Spleen (tissue), 7 donors: Measurements from ENCODE around the gene UGT8.

Experiments
- POLR2A ChIP-seq, 3 donors: fragments of 450-650 bp; IDR thresholded peaks; one replicate each; pipeline ENCODE4 v1.5.1; 2017; ENCODE audit warnings: antibody characterized with exemption in 3 of 3, mild to moderate bottlenecking in 1 of 3
- POLR2AphosphoS5 ChIP-seq, 3 donors: sonication (generic); formaldehyde crosslinking; IDR thresholded peaks; one replicate each; pipeline ENCODE4 v1.5.1; 2017; ENCODE audit warnings: antibody characterized with exemption in 3 of 3
- TF ChIP-seq, protein P1 (sequence below), 11 experiments: fragments of 200-600 bp in 7 of 11; fragments of 450-650 bp in 4 of 11; sonication (generic) in 4 of 11; IDR thresholded peaks in 8 of 11; conservative IDR thresholded peaks in 3 of 11; 1 replicate in 7 of 11; 2 replicates in 4 of 11; pipeline versions ENCODE4 v1.4.0 to v1.8.0; 2016 to 2021; ENCODE audit warnings: antibody characterized with exemption in 11 of 11, inconsistent platforms in 4 of 11, mild to moderate bottlenecking in 1 of 11
- donor health status: DM: no; HTN: no; CAD: no; lungs with moderate emphysema.
- donor health status: DM: no; HTN: no; CAD: no.
- donor health status: DM: no; HTN: no; CAD: no.

- TF ChIP-seq POLR2AphosphoS5 (IDR thresholded peaks at IDR 0.05) = no peak
- TF ChIP-seq, protein P1, sequence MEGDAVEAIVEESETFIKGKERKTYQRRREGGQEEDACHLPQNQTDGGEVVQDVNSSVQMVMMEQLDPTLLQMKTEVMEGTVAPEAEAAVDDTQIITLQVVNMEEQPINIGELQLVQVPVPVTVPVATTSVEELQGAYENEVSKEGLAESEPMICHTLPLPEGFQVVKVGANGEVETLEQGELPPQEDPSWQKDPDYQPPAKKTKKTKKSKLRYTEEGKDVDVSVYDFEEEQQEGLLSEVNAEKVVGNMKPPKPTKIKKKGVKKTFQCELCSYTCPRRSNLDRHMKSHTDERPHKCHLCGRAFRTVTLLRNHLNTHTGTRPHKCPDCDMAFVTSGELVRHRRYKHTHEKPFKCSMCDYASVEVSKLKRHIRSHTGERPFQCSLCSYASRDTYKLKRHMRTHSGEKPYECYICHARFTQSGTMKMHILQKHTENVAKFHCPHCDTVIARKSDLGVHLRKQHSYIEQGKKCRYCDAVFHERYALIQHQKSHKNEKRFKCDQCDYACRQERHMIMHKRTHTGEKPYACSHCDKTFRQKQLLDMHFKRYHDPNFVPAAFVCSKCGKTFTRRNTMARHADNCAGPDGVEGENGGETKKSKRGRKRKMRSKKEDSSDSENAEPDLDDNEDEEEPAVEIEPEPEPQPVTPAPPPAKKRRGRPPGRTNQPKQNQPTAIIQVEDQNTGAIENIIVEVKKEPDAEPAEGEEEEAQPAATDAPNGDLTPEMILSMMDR (IDR thresholded peaks at IDR 0.05 in 8 of 11, conservative IDR thresholded peaks at IDR 0.05 in 3 of 11) = no peak
- no peak for TF ChIP-seq POLR2A (IDR thresholded peaks at IDR 0.05)
Observed at GRCh38 chr4:114563536-114564315, 34.9 kb upstream of the UGT8 start.
